Pancreas (tissue), 10 donors: ENCODE measurements around the gene HLCS. TPM values are rescaled to one million over a fixed set of nuclear protein-coding genes. Genes with fewer than 3 reads are reported as not detected.

Experiments used
- ATAC-seq, 4 donors: fragments of 200-7000 bp; cut with Tn5 transposase; one replicate each; pipeline versions ENCODE4 v1.8.0 to v1.9.1; 2020; ENCODE audit warnings: mild to moderate bottlenecking in 4 of 4, moderate library complexity in 4 of 4
- DNase-seq, 6 donors: peaks; one replicate each; pipeline ENCODE4 v3.0.0-alpha.2; 2020
- FAIRE-seq: peaks from 2 replicates; lab custom pipeline; 2012; peaks lifted over from hg19 to GRCh38; lab: Jason Lieb, UNC
- H3K27ac ChIP-seq, 4 donors: fragments of 200-600 bp; sonication (generic); 1 replicate in 3 of 4; 2 replicates in 1 of 4; pipeline versions ENCODE4 v1.5.0 to v1.8.0; 2020
- H3K27me3 ChIP-seq, 4 donors: fragments of 200-600 bp; one replicate each; pipeline ENCODE4 v1.8.0; 2021
- H3K36me3 ChIP-seq, 3 donors: fragments of 200-600 bp; sonication (generic) in 1 of 3; one replicate each; pipeline versions ENCODE4 v1.5.0 to v1.8.0; 2020 to 2021
- H3K4me1 ChIP-seq, 3 donors: fragments of 200-600 bp; one replicate each; pipeline ENCODE4 v1.8.0; 2021
- H3K4me3 ChIP-seq, 4 donors: fragments of 200-600 bp; sonication (generic) in 2 of 4; one replicate each; pipeline versions ENCODE4 v1.5.0 to v1.8.0; 2020 to 2021
- H3K9me3 ChIP-seq, 4 donors: fragments of 200-600 bp; one replicate each; pipeline ENCODE4 v1.8.0; 2021
- WGBS, 2 donors: extraction: QIAGEN DNeasy Blood & Tissue Kit; methylation state at CpG; one replicate each; pipeline ENCODE4 v1.1.7; 2013; 5-methylcytosine and 5-hydroxymethylcytosine counted together
- intact Hi-C, 3 donors: fragments of 100-400 bp; cut with DNase I; formaldehyde crosslinking; loops; one replicate each; pipeline versions ENCODE4 v1.11.1 to v1.14.2; 2022
- polyA plus RNA-seq, 2 donors: library from polyadenylated mRNA; stranded (reverse); fragments of 200-250 nt; gene quantifications; one replicate each; pipeline ENCODE4 v1.2.3, GENCODE V29; 2013
- total RNA-seq, 6 donors: library from RNA; stranded (reverse); fragmentation: NEBNext Ultra II Directional in 4 of 6; extraction: Animal tissue kit (Norgen Biotek cat#: 25700) in 4 of 6; gene quantifications; one replicate each; pipeline versions ENCODE4 v1.2.1 to v1.2.4, GENCODE V29; 2021 to 2023
- TF ChIP-seq, protein P1 (sequence below), 4 donors: fragments of 200-600 bp; sonication (generic) in 3 of 4; IDR thresholded peaks; one replicate each; pipeline versions ENCODE4 v1.5.0 to v1.8.0; 2021; ENCODE audit warnings: antibody characterized with exemption in 4 of 4
- donor health status: healthy with polysubstance abuse.
- donor health status: DM: no; HTN: no; CAD: no; lungs with moderate emphysema.
- donor health status: DM: no; HTN: no; CAD: no.
- donor health status: control.
- donor health status: control.
- donor health status: Bipolar disorder and iron deficiency.
- donor health status: DM: yes; HTN: yes; CAD: no.
- donor health status: DM: no; HTN: no; CAD: no.
- donor health status: DM: no; HTN: no; CAD: no.
- donor health status: DM: yes; HTN: yes; CAD: no.

Gene HLCS
- total and polyA plus RNA-seq, 8 donors: 5.5 to 14.0 (median 11.9) TPM

DNA sequence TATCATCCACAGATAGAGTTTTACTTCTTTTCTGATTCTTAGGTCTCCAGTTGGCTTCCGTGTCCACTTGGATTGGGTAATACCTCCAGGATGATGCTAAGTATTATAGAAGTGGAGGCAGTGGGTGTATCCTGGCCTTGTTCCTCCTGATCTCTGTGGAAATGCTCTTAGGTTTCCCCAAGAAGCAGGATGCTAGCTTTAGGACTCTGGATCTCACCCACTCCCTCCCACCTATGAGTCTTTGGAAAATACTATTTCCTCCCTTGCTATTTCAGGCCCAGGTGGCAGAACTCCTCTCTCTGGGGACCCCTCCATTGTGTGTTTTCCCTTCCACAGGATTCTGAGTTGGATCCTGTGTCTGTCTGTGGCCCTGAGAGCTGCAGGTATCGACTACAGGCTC is 180.9 kb downstream of the HLCS start:
- H3K36me3 ChIP-seq: no peaks in the 10 kb centered on the region
- no peaks in the 10 kb centered on the region for H3K27me3 ChIP-seq
- no peaks in the 10 kb centered on the region for H3K9me3 ChIP-seq
- DNase-seq: no peak
- no peaks in the 10 kb centered on the region for H3K4me1 ChIP-seq
- TF ChIP-seq, protein P1, sequence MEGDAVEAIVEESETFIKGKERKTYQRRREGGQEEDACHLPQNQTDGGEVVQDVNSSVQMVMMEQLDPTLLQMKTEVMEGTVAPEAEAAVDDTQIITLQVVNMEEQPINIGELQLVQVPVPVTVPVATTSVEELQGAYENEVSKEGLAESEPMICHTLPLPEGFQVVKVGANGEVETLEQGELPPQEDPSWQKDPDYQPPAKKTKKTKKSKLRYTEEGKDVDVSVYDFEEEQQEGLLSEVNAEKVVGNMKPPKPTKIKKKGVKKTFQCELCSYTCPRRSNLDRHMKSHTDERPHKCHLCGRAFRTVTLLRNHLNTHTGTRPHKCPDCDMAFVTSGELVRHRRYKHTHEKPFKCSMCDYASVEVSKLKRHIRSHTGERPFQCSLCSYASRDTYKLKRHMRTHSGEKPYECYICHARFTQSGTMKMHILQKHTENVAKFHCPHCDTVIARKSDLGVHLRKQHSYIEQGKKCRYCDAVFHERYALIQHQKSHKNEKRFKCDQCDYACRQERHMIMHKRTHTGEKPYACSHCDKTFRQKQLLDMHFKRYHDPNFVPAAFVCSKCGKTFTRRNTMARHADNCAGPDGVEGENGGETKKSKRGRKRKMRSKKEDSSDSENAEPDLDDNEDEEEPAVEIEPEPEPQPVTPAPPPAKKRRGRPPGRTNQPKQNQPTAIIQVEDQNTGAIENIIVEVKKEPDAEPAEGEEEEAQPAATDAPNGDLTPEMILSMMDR (IDR thresholded peaks at IDR 0.05): no peak
- no peak for FAIRE-seq
- 91 to 93% methylated on average over 2 of the region's 2 CpGs for WGBS, 2 donors
- no peak for ATAC-seq
- intact Hi-C loops: no loop called here
- H3K27ac ChIP-seq: no peak overlapping the region
- no peak overlapping the region for H3K4me3 ChIP-seq

DNA sequence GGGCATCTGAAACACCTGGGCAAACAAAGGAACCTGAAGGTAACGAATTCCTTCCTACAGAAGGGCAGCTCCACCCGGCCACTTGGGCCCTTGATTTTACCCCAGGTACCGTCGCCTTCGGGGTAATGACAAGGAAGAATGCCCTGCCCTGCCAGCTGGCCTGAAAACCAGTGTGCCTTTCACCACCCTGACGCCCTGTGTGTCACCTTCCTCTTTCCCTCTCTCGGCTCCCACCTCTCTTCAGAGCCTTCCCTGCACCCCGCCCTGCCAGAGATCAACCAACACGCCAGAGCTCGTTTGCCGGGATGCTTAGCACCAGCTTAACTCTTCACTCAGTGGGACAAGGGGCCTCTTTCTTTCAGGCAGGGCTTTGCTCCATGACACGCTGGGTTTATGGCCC is 181.5 kb downstream of the HLCS start:
- TF ChIP-seq, protein P1 (IDR thresholded peaks at IDR 0.05): no peak
- Histone ChIP-seq H3K27ac (no peak overlapping the region), H3K36me3 (no peaks in the 10 kb centered on the region), H3K27me3 (no peaks in the 10 kb centered on the region), H3K4me3 (no peak overlapping the region), H3K4me1 (no peaks in the 10 kb centered on the region), H3K9me3 (no peaks in the 10 kb centered on the region)
- no peak for DNase-seq
- no peak for ATAC-seq
- intact Hi-C loops: no loop called here
- no peak for FAIRE-seq
- 94 to 98% methylated on average over 12 of the region's 12 CpGs for WGBS, 2 donors

DNA sequence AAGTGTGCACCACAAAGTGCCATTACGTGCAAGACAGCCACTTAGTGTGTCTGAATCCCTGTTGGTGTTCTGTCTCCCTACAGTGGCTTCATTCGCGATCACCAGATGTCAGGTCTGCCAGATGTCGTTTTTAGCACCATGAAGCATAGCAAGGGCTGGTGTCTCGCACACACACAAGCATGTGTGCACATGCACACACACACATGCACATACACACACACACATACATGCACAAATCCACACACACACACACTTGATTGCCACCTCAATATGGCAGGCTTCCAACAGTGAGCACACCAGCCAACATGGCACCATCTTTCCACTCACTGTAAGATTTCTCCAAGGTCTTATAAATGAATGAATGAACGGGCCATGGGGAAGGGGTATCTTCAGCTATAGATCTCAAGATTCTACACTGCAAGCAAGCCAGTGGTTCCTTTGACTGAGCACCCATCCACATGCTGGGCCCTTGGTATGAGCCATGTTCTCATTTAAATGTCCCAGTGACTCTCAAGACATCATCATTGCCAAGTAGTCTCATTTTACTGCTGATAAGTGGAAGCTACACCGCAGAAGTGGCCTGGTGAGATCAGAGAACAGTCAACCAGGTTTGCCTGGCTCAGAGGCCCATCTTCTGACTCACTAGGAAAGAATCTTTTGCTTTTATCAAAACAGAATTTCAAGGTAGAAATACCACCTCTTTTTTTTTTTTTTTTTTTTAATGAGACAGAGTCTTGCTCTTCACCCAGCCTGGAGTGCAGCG is 182.7 kb downstream of the HLCS start:
- H3K4me3 ChIP-seq: no peak overlapping the region
- H3K9me3 ChIP-seq: no peaks in the 10 kb centered on the region
- H3K4me1 ChIP-seq: no peaks in the 10 kb centered on the region
- FAIRE-seq (no peak), ATAC-seq (peak in 2 of 4 donors; percentile 54 to 79), DNase-seq (no peak)
- intact Hi-C loops: no loop called here
- no peaks in the 10 kb centered on the region for H3K36me3 ChIP-seq
- WGBS, 2 donors: 91 to 92% methylated on average over 8 of the region's 8 CpGs
- H3K27ac ChIP-seq: no peak overlapping the region
- no peaks in the 10 kb centered on the region for H3K27me3 ChIP-seq
- TF ChIP-seq, protein P1 (IDR thresholded peaks at IDR 0.05): no peak

DNA sequence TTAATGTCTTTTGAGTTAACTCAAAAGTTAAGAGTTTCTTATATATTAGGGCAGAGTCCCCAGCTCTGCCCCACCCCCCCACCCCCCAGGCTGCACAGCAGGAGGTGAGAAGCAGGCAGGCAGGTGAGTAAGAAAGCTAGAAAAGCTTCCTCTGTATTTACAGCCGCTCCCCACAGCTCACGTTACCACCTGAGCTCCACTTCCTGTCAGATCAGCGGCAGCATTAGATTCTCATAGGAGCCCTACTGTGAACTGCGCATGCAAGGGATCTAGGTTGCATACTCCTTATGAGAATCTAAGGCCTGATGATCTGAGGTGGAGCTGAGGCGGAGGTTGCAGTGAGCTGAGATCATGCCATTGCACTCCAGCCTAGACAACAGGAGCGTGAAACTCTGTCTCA is 185.6 kb downstream of the HLCS start:
- H3K27me3 ChIP-seq: no peaks in the 10 kb centered on the region
- no peaks in the 10 kb centered on the region for H3K36me3 ChIP-seq
- intact Hi-C loops: no loop called here
- no peaks in the 10 kb centered on the region for H3K9me3 ChIP-seq
- WGBS, 2 donors: 79 to 99% methylated on average over 6 of the region's 6 CpGs
- no peak for DNase-seq
- ATAC-seq: no peak
- FAIRE-seq: no peak
- H3K27ac ChIP-seq: no peak overlapping the region
- H3K4me3 ChIP-seq: no peak overlapping the region
- H3K4me1 ChIP-seq: no peaks in the 10 kb centered on the region
- TF ChIP-seq, protein P1 (IDR thresholded peaks at IDR 0.05): no peak

DNA sequence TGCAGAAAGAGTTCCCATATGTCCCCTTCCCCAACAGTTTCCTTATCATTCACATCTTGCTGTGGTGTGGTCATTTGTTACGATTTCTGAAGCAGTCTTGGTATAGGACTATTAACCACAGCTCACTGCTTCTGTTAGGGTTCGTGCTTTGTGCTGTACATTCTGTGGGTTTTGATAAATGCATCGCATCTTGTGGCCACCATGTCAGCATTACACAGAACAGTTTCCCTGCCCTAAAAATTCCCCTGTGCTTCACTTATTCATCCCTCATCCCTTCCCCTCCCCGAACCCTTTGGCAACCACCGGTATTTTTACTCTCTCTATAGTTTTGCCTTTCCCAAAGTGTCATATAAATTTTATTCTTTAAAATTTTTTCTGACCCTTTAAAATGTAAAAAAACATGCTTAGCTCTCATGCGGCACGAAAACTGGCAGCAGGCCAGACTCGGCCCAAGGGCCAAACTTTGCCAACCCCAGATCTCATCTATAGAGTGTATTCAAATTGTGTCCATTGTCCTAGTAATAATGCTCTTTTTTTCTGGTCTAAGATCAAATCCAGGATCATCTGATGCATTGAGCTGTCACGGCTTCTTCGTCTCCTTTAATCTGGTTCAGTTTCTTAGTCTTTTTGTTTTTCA is 189.4 kb downstream of the HLCS start:
- ATAC-seq (no peak), FAIRE-seq (no peak), DNase-seq (no peak)
- TF ChIP-seq, protein P1 (IDR thresholded peaks at IDR 0.05): no peak
- H3K36me3 ChIP-seq: no peaks in the 10 kb centered on the region
- H3K27me3 ChIP-seq: no peaks in the 10 kb centered on the region
- H3K4me3 ChIP-seq: no peak overlapping the region
- no peaks in the 10 kb centered on the region for H3K9me3 ChIP-seq
- intact Hi-C loops: no loop called here
- WGBS, 2 donors: 69 to 79% methylated on average over 10 of the region's 10 CpGs
- H3K4me1 ChIP-seq: peaks cover 5 to 14% (median 13%) of the 10 kb centered on the region in 3 donors
- H3K27ac ChIP-seq: no peak overlapping the region
